AG10803 (cell line): ENCODE data around the gene CCDC88A.
A peak's percentile ranks its signal among the peaks of the same experiment; 100 is the strongest.

Source experiments
- DNase-seq: peaks from one replicate; pipeline ENCODE4 v3.0.0; 2010; ENCODE audit warnings: low read depth
- H3K4me3 ChIP-seq: 2 replicates; pipeline ENCODE4 v1.5.1; 2011; ENCODE audit warnings: mild to moderate bottlenecking, low read length, control low read depth
- TF ChIP-seq, protein P1 (sequence below): conservative IDR thresholded peaks from 2 replicates; pipeline ENCODE4 v1.5.1; 2011; ENCODE audit warnings: mild to moderate bottlenecking, low read length, control low read depth, inconsistent platforms

The CCDC88A gene

DNA sequence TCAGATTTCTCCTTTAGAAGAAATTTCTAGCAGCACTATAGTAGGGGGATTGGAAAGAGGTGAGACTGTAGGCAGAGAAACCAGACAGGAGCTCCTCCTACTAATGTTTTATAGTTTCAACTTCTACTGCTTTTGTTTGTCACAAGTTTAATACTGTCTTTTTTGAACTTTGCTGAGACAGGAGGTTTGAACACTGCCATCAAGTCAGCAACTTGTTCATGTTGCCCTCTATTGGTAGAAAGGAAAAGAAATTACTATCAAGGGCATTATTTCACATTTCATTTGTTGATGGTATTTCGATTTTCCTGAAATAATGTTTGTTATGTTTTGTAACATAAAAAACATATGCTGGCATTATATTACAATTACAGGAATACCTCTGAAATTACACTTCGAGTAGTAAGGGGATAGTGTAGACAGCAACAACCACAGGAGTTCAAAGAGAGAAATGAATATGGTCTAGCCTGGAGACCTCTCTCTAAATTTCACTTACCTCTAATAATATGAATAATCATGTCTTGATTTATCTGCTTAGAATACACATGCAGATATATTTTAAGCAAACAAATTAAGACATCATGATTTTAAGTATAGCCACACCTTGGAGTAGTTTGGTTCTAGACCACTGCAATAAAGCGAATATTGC is 12.4 kb upstream of the CCDC88A start:
- no peak overlapping the region for H3K4me3 ChIP-seq
- DNase-seq = peak; percentile 55
- TF ChIP-seq, protein P1, sequence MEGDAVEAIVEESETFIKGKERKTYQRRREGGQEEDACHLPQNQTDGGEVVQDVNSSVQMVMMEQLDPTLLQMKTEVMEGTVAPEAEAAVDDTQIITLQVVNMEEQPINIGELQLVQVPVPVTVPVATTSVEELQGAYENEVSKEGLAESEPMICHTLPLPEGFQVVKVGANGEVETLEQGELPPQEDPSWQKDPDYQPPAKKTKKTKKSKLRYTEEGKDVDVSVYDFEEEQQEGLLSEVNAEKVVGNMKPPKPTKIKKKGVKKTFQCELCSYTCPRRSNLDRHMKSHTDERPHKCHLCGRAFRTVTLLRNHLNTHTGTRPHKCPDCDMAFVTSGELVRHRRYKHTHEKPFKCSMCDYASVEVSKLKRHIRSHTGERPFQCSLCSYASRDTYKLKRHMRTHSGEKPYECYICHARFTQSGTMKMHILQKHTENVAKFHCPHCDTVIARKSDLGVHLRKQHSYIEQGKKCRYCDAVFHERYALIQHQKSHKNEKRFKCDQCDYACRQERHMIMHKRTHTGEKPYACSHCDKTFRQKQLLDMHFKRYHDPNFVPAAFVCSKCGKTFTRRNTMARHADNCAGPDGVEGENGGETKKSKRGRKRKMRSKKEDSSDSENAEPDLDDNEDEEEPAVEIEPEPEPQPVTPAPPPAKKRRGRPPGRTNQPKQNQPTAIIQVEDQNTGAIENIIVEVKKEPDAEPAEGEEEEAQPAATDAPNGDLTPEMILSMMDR = peak; percentile 82

DNA sequence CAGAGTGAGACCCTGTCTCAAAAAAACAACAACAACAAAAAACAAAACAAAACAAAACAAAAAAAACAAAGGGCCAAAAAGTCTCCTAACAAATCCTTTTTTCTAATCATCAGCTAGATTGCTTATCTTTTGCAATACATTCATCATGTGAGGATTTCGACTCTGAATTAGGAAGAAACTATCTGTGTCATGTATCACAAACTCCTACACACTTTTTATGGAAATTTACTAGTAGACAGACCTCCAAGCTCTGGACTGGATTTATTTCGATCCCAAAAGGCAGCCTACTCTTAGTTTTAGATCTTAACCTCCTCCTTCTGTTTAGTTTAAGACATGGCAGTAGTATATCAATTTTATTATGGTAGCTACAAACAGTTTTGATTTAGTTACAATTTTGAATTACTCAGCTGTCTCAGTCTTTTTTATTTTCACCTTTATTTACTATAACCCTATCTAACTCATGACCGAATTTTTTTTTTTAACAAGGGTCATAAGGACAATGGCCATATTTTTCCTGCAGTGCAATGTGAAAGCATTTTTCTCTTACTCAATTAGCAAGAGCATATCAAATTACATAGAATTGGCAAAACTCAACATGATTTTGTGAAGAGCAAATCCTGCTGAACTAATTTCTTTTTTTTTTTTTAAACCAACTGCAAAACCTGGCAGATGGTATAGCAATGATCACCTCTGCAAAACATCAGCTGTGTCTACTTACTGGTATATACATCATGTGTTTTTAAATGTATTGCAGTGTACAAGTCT is 10.7 kb upstream of the CCDC88A start:
- TF ChIP-seq, protein P1 = no peak
- no peak overlapping the region for H3K4me3 ChIP-seq
- no peak for DNase-seq

DNA sequence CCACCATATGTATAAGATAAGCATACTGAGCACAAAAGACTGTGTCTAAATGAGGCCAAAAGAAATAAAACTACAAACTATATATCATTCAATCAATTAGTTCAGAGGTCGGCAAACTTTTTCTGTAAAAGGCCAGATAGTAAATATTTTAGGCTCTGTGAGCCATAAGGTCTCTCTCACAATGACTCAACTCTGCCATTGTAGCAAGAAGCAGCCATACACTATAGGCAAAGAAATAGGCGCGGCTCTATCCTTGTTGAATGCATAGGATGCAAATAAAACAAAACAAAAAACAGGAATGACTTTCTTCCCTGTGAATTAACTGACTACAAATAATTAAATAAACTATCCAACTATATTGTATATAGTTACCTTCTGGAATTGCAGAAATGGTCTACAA is 8.6 kb upstream of the CCDC88A start:
- H3K4me3 ChIP-seq = no peak overlapping the region
- TF ChIP-seq, protein P1 = no peak
- DNase-seq = no peak

DNA sequence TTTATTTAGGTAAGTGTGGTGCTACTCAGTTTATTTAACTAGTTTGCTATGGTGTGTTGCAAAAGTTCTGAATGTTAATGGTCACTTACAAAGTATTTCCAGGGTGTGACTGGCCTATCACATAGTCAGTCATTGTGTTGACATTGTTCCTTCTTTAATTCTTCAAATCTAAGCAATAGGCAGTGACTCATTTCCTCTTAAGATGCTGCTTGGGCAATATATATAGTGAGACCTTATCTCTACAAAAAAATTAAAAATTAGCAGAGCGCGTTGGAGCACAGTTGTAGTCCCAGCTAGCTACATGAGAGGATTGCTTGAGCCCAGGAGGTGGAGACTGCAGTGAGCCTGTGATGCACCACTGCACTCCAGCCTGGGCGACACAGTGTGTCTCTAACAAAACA is 5.8 kb upstream of the CCDC88A start:
- TF ChIP-seq, protein P1 = no peak
- no peak overlapping the region for H3K4me3 ChIP-seq
- peak; percentile 70 for DNase-seq

DNA sequence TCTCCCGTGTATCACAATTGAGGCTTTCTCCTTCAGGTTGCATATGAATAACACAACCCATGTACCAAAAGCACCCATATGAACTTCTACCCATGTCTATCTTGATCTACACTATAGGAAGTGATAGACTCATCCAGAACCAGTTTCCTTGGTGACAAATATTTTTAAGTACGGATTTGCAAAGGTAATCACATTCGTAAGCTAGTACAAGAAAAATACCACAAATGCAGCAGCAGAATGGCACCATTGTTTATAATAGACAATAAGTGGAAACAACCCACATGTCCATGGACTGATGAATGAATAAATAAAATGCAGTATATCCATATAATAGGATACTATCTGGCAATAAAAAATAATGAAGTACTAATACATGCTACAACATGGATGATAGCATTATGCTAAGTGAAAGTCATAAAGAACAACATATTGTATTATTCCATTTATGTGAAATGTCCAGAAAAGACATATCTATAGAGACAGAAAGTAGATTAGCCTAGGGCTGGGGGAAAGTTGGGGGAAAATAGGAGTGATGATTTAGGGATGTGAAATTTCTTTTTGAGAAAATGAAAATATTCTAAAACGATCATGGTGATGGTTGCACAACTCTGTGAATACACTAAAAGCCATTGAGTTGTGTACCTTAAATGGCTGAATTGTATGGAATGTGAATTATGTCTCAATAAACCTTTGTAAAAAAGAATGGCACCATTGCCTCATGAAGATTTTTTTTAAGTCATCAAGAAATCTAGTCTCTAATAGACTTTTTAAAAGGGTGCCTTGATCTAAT is 3.4 kb upstream of the CCDC88A start:
- TF ChIP-seq, protein P1 = no peak
- no peak overlapping the region for H3K4me3 ChIP-seq
- DNase-seq = no peak

DNA sequence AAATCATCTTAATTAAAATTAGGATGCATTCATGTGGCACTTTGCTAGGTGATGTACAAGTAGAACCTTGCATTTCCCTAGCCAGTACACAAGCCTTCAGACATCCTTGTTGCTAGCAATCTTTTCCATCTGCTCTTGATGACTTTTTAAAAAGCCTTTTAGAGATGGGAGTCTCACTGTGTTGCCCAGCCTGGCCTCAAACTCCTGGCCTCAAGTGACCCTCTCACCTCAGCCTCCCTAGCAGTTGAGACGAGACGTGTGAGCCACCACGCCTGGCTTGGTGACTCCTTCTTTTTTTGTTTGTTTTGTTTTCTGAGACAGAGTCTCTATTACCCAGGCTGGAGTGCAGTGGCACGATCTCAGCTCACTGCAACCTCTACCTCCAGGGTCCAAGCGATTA is 1.7 kb upstream of the CCDC88A start:
- DNase-seq = no peak
- H3K4me3 ChIP-seq = no peak overlapping the region
- TF ChIP-seq, protein P1 = no peak
